ENCODE measurements around the gene COA8. TPM values are rescaled to one million over a fixed set of nuclear protein-coding genes. Genes with fewer than 3 reads are reported as not detected.

Gene COA8
- total and polyA plus RNA-seq, 2 donors from 2014 or later = 40.7 to 65.1 TPM

DNA sequence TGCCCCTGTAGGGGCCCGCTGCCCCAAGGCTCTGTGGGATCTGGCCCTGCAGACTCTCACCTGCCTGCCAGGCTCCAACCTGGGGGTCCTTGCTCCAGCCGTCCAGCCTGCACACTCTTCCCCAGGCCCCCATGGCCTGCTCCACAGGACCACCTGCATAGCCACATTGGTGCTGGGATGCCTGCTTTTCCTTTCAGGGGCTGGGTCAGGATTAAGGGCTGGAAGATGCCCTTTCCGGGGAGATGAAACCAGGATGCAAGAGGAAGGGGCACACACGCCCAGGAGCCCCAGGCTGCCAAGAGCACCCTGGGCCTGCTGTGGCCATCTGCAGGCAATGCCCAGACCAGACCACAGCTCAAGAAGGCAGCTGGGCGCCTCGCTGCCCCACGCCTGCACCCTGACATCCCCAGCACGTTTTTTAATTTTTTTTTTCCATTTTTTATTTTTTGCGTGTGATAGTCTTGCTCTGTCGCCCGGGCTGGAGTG lies 15.3 kb upstream of the COA8 start:
- no peaks in the 10 kb centered on the region for H3K9me3 ChIP-seq (ENCODE audit: control insufficient read depth in 2 of 3, insufficient read depth in 1 of 3, low read length in 3 of 3)
- no peak overlapping the region for H3K9ac ChIP-seq (ENCODE audit: low read length in 3 of 3)
- peak in 1 of 5 donors; percentile 46 for DNase-seq
- H3K27ac ChIP-seq (ENCODE audit: low read depth in 2 of 2, low read length in 2 of 2) = no peak overlapping the region
- peaks cover 0 to 17% (median 0%) of the 10 kb centered on the region in 3 donors for H3K4me1 ChIP-seq (ENCODE audit: control insufficient read depth in 2 of 3, insufficient read depth in 2 of 3, low read depth in 1 of 3, low read length in 3 of 3)
- no peak overlapping the region for H3K4me3 ChIP-seq (ENCODE audit: low read length in 3 of 3)
- FAIRE-seq = no peak
- H3K27me3 ChIP-seq (ENCODE audit: control insufficient read depth, insufficient read depth, low read length) = no peaks in the 10 kb centered on the region
- intact Hi-C loops (cut with DNase I) = no loop called here
- TF ChIP-seq, protein P1, sequence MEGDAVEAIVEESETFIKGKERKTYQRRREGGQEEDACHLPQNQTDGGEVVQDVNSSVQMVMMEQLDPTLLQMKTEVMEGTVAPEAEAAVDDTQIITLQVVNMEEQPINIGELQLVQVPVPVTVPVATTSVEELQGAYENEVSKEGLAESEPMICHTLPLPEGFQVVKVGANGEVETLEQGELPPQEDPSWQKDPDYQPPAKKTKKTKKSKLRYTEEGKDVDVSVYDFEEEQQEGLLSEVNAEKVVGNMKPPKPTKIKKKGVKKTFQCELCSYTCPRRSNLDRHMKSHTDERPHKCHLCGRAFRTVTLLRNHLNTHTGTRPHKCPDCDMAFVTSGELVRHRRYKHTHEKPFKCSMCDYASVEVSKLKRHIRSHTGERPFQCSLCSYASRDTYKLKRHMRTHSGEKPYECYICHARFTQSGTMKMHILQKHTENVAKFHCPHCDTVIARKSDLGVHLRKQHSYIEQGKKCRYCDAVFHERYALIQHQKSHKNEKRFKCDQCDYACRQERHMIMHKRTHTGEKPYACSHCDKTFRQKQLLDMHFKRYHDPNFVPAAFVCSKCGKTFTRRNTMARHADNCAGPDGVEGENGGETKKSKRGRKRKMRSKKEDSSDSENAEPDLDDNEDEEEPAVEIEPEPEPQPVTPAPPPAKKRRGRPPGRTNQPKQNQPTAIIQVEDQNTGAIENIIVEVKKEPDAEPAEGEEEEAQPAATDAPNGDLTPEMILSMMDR (IDR thresholded peaks at IDR 0.05; ENCODE audit: borderline replicate concordance, extremely low read depth, insufficient read depth) = no peak
- H3K36me3 ChIP-seq (ENCODE audit: control insufficient read depth in 2 of 3, insufficient read depth in 3 of 3, low read length in 3 of 3) = no peaks in the 10 kb centered on the region

DNA sequence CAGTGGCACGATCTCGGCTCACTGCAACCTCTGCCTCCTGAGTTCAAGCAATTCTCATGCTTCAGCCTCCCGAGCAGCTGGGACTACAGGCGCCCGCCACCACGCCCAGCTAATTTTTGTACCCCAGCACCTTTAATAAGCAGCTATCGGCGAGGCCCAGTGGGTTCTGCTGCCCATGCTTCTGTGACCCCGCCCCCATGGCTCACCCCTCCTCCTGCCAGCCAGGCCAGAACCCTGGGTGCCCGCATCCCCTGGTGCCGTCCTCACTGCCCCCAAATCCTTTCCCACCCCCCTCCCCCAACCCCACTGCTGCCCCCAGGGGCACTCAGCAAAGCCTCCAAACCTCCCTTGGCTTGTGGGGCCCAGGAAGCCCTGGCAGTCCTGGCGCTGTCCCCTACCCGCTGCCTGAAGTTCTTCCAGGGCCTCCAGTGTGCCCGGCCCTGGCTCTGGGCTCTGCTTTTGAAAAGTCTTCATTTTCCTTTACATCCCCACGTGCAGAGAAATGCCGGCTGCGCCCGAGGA lies 14.8 kb upstream of the COA8 start:
- FAIRE-seq (no peak), DNase-seq (peak in 2 of 5 donors; percentile 52 to 56)
- no peaks in the 10 kb centered on the region for H3K36me3 ChIP-seq (ENCODE audit: control insufficient read depth in 2 of 3, insufficient read depth in 3 of 3, low read length in 3 of 3)
- no peaks in the 10 kb centered on the region for H3K27me3 ChIP-seq (ENCODE audit: control insufficient read depth, insufficient read depth, low read length)
- peaks cover 0 to 15% (median 0%) of the 10 kb centered on the region in 3 donors for H3K4me1 ChIP-seq (ENCODE audit: control insufficient read depth in 2 of 3, insufficient read depth in 2 of 3, low read depth in 1 of 3, low read length in 3 of 3)
- H3K27ac ChIP-seq (ENCODE audit: low read depth in 2 of 2, low read length in 2 of 2) = no peak overlapping the region
- no peak overlapping the region for H3K9ac ChIP-seq (ENCODE audit: low read length in 3 of 3)
- intact Hi-C loops (cut with DNase I) = no loop called here
- no peak overlapping the region for H3K4me3 ChIP-seq (ENCODE audit: low read length in 3 of 3)
- TF ChIP-seq, protein P1 (IDR thresholded peaks at IDR 0.05; ENCODE audit: borderline replicate concordance, extremely low read depth, insufficient read depth) = no peak
- H3K9me3 ChIP-seq (ENCODE audit: control insufficient read depth in 2 of 3, insufficient read depth in 1 of 3, low read length in 3 of 3) = no peaks in the 10 kb centered on the region

DNA sequence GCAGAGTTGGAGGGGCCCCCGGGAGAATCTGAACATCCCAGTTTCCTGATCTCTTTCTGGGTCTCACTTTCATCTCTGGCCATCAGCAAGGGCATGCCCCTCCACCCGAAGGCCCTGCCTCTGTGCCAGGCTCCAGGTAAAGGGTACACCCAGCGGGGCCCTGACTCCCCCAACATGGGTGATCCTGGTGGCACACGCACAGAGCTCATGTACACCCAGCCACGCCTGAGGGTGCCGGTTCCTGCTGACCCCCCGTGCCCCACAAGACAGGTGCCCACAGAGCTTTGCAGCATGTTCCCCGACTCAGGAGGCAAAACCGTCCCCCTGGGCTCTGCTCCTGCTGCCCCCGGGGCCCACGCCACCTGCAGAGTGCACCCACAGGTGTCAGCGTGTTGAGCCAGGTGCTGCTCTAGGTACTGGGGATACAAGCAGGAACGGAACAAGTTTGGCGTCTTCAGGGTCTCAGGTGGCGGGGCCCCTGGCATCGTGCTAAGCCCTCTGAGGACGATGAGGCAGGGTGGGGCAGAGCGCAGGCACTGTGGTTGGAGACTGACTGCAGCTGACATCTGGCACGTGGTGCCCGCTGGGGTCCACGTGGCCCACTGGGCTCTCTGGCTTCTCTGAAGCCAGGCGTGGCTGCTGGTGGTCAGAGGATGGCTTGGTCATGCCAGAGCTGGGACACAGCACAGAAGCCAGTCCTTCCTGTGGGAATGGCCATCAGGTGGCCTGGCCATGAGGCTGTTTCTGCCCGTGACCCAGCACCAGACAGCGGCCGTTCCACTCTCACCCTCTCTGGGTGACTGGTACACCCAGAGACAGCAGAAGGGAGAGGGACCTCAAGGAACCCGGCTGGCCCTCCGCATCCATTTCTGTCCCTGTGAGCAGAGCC lies 14.1 kb upstream of the COA8 start:
- Histone ChIP-seq H3K4me3 (ENCODE audit: low read length in 3 of 3) (no peak overlapping the region), H3K27ac (ENCODE audit: low read depth in 2 of 2, low read length in 2 of 2) (no peak overlapping the region), H3K27me3 (ENCODE audit: control insufficient read depth, insufficient read depth, low read length) (no peaks in the 10 kb centered on the region), H3K9me3 (ENCODE audit: control insufficient read depth in 2 of 3, insufficient read depth in 1 of 3, low read length in 3 of 3) (no peaks in the 10 kb centered on the region), H3K36me3 (ENCODE audit: control insufficient read depth in 2 of 3, insufficient read depth in 3 of 3, low read length in 3 of 3) (no peaks in the 10 kb centered on the region), H3K4me1 (ENCODE audit: control insufficient read depth in 2 of 3, insufficient read depth in 2 of 3, low read depth in 1 of 3, low read length in 3 of 3) (peaks cover 0 to 13% (median 0%) of the 10 kb centered on the region in 3 donors), H3K9ac (ENCODE audit: low read length in 3 of 3) (no peak overlapping the region)
- FAIRE-seq (no peak), DNase-seq (peak in 1 of 5 donors; percentile 75)
- TF ChIP-seq, protein P1 (IDR thresholded peaks at IDR 0.05; ENCODE audit: borderline replicate concordance, extremely low read depth, insufficient read depth) = no peak
- intact Hi-C loops (cut with DNase I) = no loop called here

All from kidney (tissue), 14 donors.